Activated CD4-positive, alpha-beta memory T cell treated with anti-CD3 and anti-CD28 coated beads, Interleukin-2, amount 10 ng/mL, durations not matched to agents 7 days and 5 days (primary cell): ENCODE measurements around the gene PNLDC1. TPM values are rescaled to one million over a fixed set of nuclear protein-coding genes. Genes with fewer than 3 reads are reported as not detected.

Experiments
- CTCF ChIA-PET: fragments of 350-600 bp; sonication (Branson Sonifier 250); formaldehyde crosslinking; loops from one replicate; lab custom pipeline; 2021; ENCODE audit warnings: antibody characterized with exemption, inconsistent platforms; lab: Charles Lee
- POLR2A ChIA-PET: fragments of 350-600 bp; sonication (Branson Sonifier 250); formaldehyde crosslinking; loops from one replicate; lab custom pipeline; 2021; ENCODE audit warnings: antibody characterized with exemption; lab: Charles Lee
- DNase-seq: peaks from one replicate; pipeline ENCODE4 v3.0.0-alpha.2; 2020
- H3K27ac Mint-ChIP-seq: one replicate; pipeline ENCODE4 v1.8.0; 2021; ENCODE audit warnings: mild to moderate bottlenecking, mixed read lengths
- H3K27me3 Mint-ChIP-seq: one replicate; pipeline ENCODE4 v1.8.0; 2021; ENCODE audit warnings: mixed read lengths
- H3K36me3 Mint-ChIP-seq: one replicate; pipeline ENCODE4 v1.8.0; 2021; ENCODE audit warnings: low read depth, mixed read lengths
- H3K4me1 Mint-ChIP-seq: one replicate; pipeline ENCODE4 v1.8.0; 2021; ENCODE audit warnings: mixed read lengths
- H3K4me3 Mint-ChIP-seq: one replicate; pipeline ENCODE4 v1.8.0; 2021; ENCODE audit warnings: mild to moderate bottlenecking, mixed read lengths
- H3K9me3 Mint-ChIP-seq: one replicate; pipeline ENCODE4 v1.8.0; 2021; ENCODE audit warnings: mixed read lengths
- total RNA-seq, 2 experiments: library from RNA; stranded (reverse); gene quantifications; one replicate each; pipeline ENCODE4 v1.2.3, GENCODE V29; 2021

The PNLDC1 gene
- total RNA-seq, 2 experiments from 2014 or later, result 0.25 to 0.35 TPM

- H3K27me3 Mint-ChIP-seq, result no peaks in the 10 kb centered on the region
- H3K4me3 Mint-ChIP-seq, result peak overlapping the region; percentile 84
- ChIA-PET CTCF (interaction anchor here (0.8 to 2.4 kb wide), 7 partner anchors 15 to 69 kb away, joined by 3 to 9 read pairs (median 4); partner anchors contain the start of genes TCP1 and WTAP), POLR2A (interaction anchor here (0.9 to 6.5 kb wide), 16 partner anchors 9 to 701 kb away, joined by 3 to 91 read pairs (median 6); partner anchors contain the start of genes MRPL18, SOD2, TCP1 and WTAP)
- peaks cover 56% of the 10 kb centered on the region for H3K36me3 Mint-ChIP-seq
- no peak for DNase-seq
- H3K4me1 Mint-ChIP-seq, result peaks cover 42% of the 10 kb centered on the region
- H3K27ac Mint-ChIP-seq, result peak overlapping the region; percentile 96
- H3K9me3 Mint-ChIP-seq, result no peaks in the 10 kb centered on the region
Measured at GRCh38 chr6:159761129-159761872, 38.8 kb upstream of the PNLDC1 start.

GRCh38 chr6:159761873-159762680 lies 38.0 kb upstream of the PNLDC1 start, which contains the start of gene ACAT2:
TSS of gene ACAT2 (plus strand) at chr6:159762045. CDS start at chr6:159762088, 43 bp downstream.
- Mint-ChIP-seq H3K9me3 (no peaks in the 10 kb centered on the region), H3K4me3 (peak within 1 kb of the TSS; percentile 84), H3K27ac (peak within 1 kb of the TSS; percentile 96), H3K4me1 (peaks cover 44% of the 10 kb centered on the region), H3K36me3 (peaks cover 61% of the 10 kb centered on the region), H3K27me3 (no peaks in the 10 kb centered on the region)
- CTCF ChIA-PET, result interaction anchor here (0.8 to 2.4 kb wide), 6 partner anchors 15 to 70 kb away, joined by 3 to 9 read pairs (median 4); partner anchors contain the start of genes TCP1 and WTAP
- POLR2A ChIA-PET, result interaction anchor here (0.6 to 6.5 kb wide), 15 partner anchors 8 to 700 kb away, joined by 3 to 91 read pairs (median 7); partner anchors contain the start of genes MRPL18, SOD2, TCP1 and WTAP
- peak; percentile 95 for DNase-seq

GRCh38 chr6:159762681-159763293 lies 37.3 kb upstream of the PNLDC1 start:
- ChIA-PET POLR2A (interaction anchor here (1.0 to 6.5 kb wide), 3 partner anchors 19 to 33 kb away, joined by 3 to 91 read pairs (median 88); partner anchors contain the start of genes MRPL18, TCP1 and WTAP), CTCF (interaction anchor here (2.4 kb wide), 2 partner anchors 25 to 36 kb away, joined by 8 read pairs; partner anchors contain the start of gene WTAP)
- DNase-seq, result peak; percentile 42
- peaks cover 43% of the 10 kb centered on the region for H3K4me1 Mint-ChIP-seq
- H3K27me3 Mint-ChIP-seq, result no peaks in the 10 kb centered on the region
- H3K36me3 Mint-ChIP-seq, result peaks cover 62% of the 10 kb centered on the region
- H3K4me3 Mint-ChIP-seq, result peak overlapping the region; percentile 84
- H3K27ac Mint-ChIP-seq, result peak overlapping the region; percentile 96
- no peaks in the 10 kb centered on the region for H3K9me3 Mint-ChIP-seq

- Mint-ChIP-seq H3K4me3 (no peak overlapping the region), H3K4me1 (peaks cover 23% of the 10 kb centered on the region), H3K9me3 (no peaks in the 10 kb centered on the region), H3K36me3 (peaks cover 78% of the 10 kb centered on the region), H3K27ac (no peak overlapping the region), H3K27me3 (no peaks in the 10 kb centered on the region)
- ChIA-PET CTCF (no interaction called here), POLR2A (no interaction called here)
- no peak for DNase-seq
Measured at GRCh38 chr6:159766906-159767305, 33.2 kb upstream of the PNLDC1 start.

- DNase-seq, result no peak
- Mint-ChIP-seq H3K9me3 (no peaks in the 10 kb centered on the region), H3K27me3 (no peaks in the 10 kb centered on the region), H3K4me3 (no peak overlapping the region), H3K4me1 (peaks cover 13% of the 10 kb centered on the region), H3K36me3 (peaks cover 78% of the 10 kb centered on the region), H3K27ac (peak overlapping the region; percentile 19)
- ChIA-PET POLR2A (interaction anchor here (1.5 kb wide), 1 partner anchor 7 kb away, joined by 4 read pairs; the partner anchor contains the start of gene ACAT2), CTCF (interaction anchor here (1.2 kb wide), 1 partner anchor 49 kb away, joined by 4 read pairs; no protein-coding TSS in a partner anchor)
Measured at GRCh38 chr6:159769470-159769869, 30.6 kb upstream of the PNLDC1 start.

GRCh38 chr6:159772196-159772595 lies 27.9 kb upstream of the PNLDC1 start:
- peaks cover 2% of the 10 kb centered on the region for H3K4me1 Mint-ChIP-seq
- H3K27ac Mint-ChIP-seq, result no peak overlapping the region
- peaks cover 79% of the 10 kb centered on the region for H3K36me3 Mint-ChIP-seq
- DNase-seq, result no peak
- H3K4me3 Mint-ChIP-seq, result no peak overlapping the region
- ChIA-PET CTCF (no interaction called here), POLR2A (interaction anchor here (0.9 to 1.8 kb wide), 5 partner anchors 11 to 50 kb away, joined by 3 to 6 read pairs (median 4); partner anchors contain the start of gene ACAT2)
- no peaks in the 10 kb centered on the region for H3K27me3 Mint-ChIP-seq
- no peaks in the 10 kb centered on the region for H3K9me3 Mint-ChIP-seq

- ChIA-PET POLR2A (interaction anchor here (0.8 kb wide), 1 partner anchor 24 kb away, joined by 4 read pairs; no protein-coding TSS in a partner anchor), CTCF (no interaction called here)
- Mint-ChIP-seq H3K27me3 (no peaks in the 10 kb centered on the region), H3K36me3 (peaks cover 77% of the 10 kb centered on the region), H3K27ac (peak overlapping the region; percentile 16), H3K4me1 (peaks cover 10% of the 10 kb centered on the region), H3K4me3 (no peak overlapping the region), H3K9me3 (no peaks in the 10 kb centered on the region)
- DNase-seq, result no peak
Measured at GRCh38 chr6:159777240-159777904, 22.7 kb upstream of the PNLDC1 start.

GRCh38 chr6:159778131-159778530 lies 21.9 kb upstream of the PNLDC1 start:
- CTCF ChIA-PET, result no interaction called here
- H3K27ac Mint-ChIP-seq, result no peak overlapping the region
- peaks cover 17% of the 10 kb centered on the region for H3K4me1 Mint-ChIP-seq
- H3K4me3 Mint-ChIP-seq, result no peak overlapping the region
- H3K9me3 Mint-ChIP-seq, result no peaks in the 10 kb centered on the region
- POLR2A ChIA-PET, result interaction anchor here (2.8 kb wide), 1 partner anchor 12 kb away, joined by 15 read pairs; the partner anchor contains the start of genes MRPL18 and TCP1
- DNase-seq, result no peak
- no peaks in the 10 kb centered on the region for H3K27me3 Mint-ChIP-seq
- H3K36me3 Mint-ChIP-seq, result peaks cover 82% of the 10 kb centered on the region

- H3K9me3 Mint-ChIP-seq, result no peaks in the 10 kb centered on the region
- H3K4me1 Mint-ChIP-seq, result peaks cover 17% of the 10 kb centered on the region
- no peaks in the 10 kb centered on the region for H3K27me3 Mint-ChIP-seq
- no peak overlapping the region for H3K4me3 Mint-ChIP-seq
- H3K27ac Mint-ChIP-seq, result no peak overlapping the region
- ChIA-PET CTCF (no interaction called here), POLR2A (interaction anchor here (1.1 to 2.8 kb wide), 3 partner anchors 12 to 52 kb away, joined by 4 to 15 read pairs (median 4); partner anchors contain the start of genes ACAT2, MRPL18 and TCP1)
- H3K36me3 Mint-ChIP-seq, result peaks cover 84% of the 10 kb centered on the region
- DNase-seq, result no peak
Measured at GRCh38 chr6:159778542-159779103, 21.5 kb upstream of the PNLDC1 start.

GRCh38 chr6:159788276-159788675 lies 11.8 kb upstream of the PNLDC1 start:
- ChIA-PET CTCF (interaction anchor here (0.7 to 5.1 kb wide), 4 partner anchors 25 to 98 kb away, joined by 4 to 34 read pairs (median 8); partner anchors contain the start of genes ACAT2 and SOD2), POLR2A (interaction anchor here (1.0 to 7.2 kb wide), 13 partner anchors 13 to 195 kb away, joined by 3 to 195 read pairs (median 7); partner anchors contain the start of genes ACAT2, IGF2R, SOD2 and WTAP)
- Mint-ChIP-seq H3K27ac (peak overlapping the region; percentile 90), H3K27me3 (no peaks in the 10 kb centered on the region), H3K4me1 (peaks cover 56% of the 10 kb centered on the region), H3K9me3 (no peaks in the 10 kb centered on the region), H3K4me3 (peak overlapping the region; percentile 100), H3K36me3 (peaks cover 80% of the 10 kb centered on the region)
- peak; percentile 45 for DNase-seq
